ELR (cell line): Measurements from ENCODE around the gene F5.
A peak's percentile ranks its signal among the peaks of the same experiment; 100 is the strongest.

Experiments used
- DNase-seq: peaks from one replicate; pipeline ENCODE4 v3.0.0-alpha.2; 2015; ENCODE audit warnings: low read depth

The F5 gene

DNA sequence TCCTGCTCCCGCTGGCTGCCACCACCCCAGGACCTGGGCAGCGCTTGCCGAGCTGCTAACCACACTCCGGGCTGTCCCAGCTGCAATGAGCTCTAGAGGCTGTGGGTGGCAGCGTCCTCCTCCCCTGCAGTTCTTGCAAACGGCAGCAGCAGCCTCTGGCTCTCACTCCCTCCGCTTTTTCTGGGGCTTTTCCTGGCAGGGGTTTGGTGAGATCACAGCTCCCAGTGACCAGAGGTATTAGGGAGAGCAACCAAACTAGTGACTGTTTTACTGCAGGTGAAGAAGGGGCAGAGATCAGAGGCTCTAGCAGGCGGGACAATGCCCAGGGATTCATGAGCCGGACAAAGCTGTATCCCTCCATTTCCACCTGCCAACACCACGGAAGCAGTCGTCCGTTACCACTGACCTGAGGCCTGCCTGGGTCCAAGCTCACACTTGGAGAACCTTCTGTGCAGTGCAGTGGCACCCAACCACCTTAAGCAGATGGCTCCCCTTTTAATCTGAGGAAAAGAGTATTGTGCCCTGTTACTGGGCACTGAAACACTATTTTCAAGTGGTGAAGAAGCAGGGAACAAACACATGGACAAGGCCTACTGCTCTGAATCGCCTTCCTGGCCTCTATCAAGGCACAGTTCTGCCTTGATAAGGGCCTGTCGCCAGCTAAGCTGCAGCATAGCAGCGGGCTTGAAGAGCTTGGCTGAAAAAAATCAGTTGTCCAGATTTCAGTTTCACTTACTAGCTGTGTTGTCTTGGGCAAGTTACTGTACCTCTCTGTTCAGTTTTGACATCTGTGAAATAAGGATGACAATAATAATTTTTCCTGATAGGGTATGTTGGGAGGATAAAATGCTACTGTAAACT is at the start of gene F5:
Gene F5, minus strand, starts transcription at position 87 of the 861 bp plus-strand sequence. CDS start 95 bp downstream, outside the sequence.
- DNase-seq, result peak; percentile 60

DNA sequence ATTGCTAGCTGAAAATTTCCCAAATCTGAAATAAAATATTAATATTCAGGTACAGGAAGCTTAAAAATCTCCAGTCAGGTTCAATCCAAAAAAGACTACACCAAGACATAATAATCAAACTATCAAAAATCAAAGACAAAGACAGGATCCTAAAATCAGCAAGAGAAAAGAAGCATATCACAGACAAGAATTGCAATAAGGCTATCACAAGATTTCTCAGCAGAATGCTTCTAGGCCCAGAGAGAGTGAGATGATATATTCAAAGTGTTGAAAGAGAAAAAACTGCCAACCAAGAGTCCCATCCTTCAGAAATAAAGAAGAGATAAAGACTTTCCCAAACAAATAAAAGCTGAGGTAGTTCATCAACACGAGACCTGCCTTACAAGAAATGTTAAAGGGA is 48.6 kb upstream of the F5 start:
- DNase-seq, result no peak

DNA sequence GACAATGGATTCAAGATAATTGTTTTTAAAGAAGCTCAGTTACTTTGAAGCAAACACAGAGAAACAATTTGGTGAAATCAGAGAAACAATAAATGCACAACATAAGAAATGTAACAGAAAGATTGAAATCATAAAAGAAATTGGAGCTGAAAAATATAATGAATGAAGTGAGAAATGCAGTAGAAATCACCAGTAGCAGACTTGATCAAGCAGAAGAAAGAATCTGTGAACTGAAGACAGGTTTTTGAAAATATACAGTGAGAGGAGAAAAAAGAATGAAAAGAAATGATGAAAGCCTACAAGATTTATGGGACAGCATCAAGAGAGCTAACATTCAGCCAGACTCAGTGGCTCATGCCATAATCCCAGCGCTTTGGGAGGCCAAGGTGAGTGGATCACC is 47.9 kb upstream of the F5 start:
- DNase-seq, result no peak

DNA sequence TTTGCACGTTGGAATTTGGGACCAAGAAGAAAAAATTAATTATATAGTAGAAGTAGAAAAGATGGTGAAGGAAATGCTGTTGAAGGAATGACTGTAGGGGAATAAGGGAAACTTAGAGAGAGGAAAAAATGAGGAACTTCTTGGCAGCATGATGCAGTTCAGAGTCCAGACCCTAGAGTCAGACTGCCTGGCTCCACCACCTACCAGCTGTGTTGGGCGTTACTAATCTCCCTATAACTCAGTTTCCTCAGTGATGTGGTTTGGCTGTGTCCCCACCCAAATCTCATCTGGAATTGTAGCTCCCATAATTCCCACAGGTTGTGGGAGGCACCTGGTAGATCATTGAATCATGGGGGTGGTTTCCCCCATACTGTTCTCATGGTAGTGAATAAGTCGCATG is 45.0 kb upstream of the F5 start:
- no peak for DNase-seq

DNA sequence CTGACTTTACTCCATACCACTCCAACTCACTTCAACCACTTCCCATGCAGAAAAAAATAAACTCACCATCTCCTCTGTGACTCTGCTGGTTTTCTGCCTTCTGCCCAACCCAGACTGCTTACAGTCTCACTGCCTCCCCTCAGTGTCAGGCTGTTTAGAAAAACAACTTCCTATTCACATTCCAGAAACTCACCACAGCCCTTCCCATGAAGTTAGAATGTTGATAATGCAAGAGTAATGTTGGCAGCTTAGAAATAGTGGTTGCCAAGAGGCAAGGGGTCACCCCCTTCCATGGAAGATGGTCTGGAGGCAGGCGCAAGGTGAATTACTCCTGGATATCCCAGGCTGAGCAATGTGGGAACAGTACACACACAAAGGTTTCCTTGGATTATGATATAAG is 43.7 kb upstream of the F5 start, which contains the start of gene SELP:
Gene SELP, minus strand, starts transcription at position 119 of the 400 bp plus-strand sequence. Its CDS starts 50 bp downstream, at position 69.
- no peak for DNase-seq

DNA sequence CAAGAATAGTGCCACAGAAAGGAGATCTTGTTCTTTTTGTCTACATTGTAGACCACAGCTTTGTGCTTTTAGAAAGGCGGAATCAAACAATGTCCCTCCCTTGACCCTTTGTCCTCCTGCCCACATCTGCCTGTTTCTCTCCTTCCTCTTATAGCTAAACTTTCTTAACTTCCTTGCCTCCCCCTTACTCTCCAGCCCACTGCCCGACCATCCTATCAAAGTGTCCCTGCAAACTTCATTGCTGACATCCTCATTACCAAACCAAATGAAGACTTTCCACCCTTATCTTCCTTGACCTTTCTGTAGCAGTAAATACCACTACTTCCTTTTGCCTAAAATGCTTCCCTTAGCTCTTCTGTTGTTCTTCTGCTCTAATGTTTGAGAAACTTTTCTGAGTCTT is 38.6 kb upstream of the F5 start:
- DNase-seq, result no peak

DNA sequence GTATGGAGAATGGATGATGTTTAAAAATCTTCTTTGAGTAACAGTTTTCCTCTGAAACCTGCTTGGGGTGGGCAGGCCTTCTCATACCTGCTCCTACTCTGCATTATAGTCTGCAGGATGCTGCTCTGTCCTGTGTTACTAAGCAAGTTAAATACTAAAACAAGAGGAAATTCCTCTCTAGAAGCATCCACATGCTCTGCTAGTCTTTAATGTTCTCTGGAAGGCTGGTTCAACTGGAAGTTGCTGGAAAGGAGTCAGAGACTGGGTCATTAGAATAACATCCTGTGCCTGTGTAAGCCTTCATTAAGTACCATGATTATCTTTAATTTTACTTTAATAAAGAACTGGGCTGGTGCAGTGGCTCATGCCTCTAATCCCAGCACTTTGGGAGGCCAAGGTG is 37.8 kb upstream of the F5 start:
- no peak for DNase-seq

DNA sequence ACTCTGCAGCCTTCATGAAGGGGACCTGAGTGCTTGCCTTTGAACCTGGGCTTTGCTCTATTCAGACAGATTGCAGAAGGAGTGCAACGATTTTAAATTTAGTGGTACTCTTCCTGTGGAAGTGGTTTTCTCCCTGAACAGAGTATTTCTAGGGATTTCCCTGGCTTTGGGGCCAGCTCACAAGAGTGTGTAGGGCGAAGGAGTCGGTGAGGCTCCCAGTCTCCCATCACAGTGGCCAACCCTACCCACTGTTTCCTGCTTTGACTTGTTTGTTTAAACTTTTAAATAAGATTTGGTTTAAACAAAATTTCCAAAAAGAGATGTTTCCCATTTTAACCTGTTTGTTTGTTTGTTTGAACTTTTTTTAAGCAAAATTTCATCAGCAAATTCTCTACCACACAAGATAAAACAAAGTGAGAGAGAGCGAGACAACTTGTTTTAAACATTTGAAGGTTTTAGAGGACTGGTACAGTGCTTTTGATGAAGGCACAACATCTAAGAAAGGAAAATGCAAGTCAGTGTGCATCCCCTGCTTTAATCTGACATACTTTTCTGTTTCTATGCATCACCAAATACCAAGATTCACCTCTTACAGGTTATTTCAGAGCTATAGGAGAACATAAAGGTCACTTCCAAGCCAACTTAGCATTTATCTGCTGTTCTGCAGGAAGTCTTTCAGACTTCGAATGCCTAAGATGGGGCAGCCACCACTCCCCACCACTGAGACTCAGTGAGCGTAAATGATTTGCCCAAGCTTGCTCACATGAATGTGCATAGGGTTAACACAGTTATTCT is 37.0 kb upstream of the F5 start:
- no peak for DNase-seq

DNA sequence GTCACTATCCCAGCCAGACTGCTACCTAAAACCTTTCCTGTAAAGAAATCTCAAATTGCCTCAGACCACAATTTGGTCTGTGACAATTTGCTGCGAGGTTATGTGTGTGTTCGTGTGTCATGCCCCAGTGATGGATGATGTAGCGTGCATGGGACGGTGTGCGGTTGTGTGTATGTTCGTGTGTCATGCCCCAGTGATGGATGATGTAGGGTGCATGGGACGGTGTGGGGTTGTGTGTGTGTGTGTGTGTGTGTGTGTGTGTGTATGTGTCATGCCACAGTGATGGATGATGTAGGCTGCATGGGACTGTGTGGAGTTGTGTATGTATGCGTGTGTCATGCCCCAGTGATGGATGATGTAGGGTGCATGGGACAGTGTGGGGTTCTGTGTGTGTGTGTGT is 34.3 kb upstream of the F5 start:
- no peak for DNase-seq

DNA sequence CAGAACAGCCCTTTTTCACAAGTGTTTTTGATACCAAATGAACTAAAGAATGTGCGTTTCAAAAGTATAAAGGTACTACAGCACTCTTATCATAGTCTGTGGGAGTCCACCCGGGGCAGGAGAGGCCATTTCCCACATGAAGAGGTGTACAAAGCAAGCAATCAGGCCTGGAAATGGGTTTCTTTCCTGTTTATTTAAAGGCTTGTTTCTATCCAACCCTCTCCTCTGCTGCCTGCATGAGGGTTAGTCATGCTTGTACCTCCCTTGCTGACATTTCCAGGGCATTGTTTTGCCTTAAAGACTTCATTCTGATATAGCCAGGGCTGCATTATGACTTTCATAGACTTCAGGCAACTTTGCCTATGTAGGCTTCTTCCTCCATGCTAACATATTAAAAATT is 32.1 kb upstream of the F5 start:
- DNase-seq, result no peak

DNA sequence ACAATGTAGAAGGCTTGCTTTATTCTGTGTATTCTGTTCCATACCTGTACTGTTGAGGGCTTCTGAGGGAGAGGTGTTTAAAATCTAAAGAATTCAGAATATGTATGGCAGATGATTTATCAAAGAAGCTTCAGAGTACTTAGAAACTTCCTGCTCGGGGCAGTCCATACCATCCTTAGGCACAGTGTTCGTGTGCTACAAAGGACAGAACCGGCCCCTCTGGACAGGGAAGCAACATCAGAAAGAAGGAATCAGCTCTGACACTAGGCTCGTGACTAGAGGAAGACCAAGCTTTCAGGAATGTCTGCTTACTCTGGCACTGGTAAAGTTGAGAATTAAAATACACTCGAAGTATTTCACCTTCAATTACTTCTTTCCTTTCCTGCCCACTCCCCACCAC is 29.5 kb upstream of the F5 start:
- DNase-seq, result no peak

DNA sequence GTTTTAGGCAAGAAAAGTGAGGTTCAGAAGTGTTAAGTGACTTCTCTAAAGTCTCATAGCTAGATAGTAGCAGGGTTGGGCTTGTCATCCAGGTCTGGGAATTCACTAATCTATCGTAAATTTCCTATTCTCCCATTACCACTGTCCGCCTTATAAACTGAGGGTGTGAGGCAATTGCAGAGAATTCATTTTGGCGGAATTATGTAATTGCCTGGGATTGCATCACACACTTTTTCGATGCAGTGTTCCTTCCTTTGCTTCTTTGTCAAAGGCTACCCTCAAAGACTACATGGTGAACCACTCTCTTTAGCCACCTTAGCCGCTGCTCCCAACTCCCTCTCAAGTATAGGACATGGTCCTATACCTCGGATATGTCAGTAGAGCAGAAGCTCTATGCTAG is 24.6 kb upstream of the F5 start:
- DNase-seq, result no peak

DNA sequence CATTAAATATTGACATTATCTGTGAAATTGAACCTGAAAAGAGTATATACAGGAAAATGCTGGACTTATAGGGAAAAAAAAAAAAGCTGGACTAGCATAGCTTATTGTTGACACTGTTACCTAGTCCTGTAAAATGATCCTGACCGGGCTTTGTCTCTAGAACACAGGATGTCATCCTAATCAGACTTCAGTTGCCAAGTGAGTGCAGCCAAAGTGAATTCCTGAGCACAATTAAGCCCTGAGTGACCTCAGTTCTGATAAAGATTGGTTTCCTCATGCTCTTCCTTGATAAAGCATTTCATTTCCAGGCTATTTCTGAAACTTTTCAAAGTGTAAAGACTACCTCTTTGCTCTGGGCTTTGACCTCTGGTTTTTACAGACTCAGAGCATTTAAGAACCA is 23.8 kb upstream of the F5 start:
- no peak for DNase-seq

DNA sequence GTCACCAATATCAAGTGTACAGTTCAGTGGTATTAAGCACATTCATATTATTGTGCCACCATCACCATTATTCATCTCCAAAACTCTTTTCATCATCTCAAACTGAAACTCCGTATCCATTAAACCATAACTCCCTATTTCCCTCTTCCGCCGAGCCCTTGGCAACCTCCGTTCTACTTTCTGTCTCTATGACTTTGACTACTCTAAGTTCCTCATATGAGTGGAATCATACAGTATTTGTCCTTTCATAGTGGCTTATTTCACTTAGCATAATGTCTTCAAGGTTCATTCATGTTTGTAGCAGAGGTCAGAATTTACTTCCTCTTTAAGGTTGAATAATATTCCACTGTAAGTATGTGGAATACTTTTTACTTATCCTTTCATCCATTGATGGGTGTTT is 21.9 kb upstream of the F5 start:
- DNase-seq, result no peak

DNA sequence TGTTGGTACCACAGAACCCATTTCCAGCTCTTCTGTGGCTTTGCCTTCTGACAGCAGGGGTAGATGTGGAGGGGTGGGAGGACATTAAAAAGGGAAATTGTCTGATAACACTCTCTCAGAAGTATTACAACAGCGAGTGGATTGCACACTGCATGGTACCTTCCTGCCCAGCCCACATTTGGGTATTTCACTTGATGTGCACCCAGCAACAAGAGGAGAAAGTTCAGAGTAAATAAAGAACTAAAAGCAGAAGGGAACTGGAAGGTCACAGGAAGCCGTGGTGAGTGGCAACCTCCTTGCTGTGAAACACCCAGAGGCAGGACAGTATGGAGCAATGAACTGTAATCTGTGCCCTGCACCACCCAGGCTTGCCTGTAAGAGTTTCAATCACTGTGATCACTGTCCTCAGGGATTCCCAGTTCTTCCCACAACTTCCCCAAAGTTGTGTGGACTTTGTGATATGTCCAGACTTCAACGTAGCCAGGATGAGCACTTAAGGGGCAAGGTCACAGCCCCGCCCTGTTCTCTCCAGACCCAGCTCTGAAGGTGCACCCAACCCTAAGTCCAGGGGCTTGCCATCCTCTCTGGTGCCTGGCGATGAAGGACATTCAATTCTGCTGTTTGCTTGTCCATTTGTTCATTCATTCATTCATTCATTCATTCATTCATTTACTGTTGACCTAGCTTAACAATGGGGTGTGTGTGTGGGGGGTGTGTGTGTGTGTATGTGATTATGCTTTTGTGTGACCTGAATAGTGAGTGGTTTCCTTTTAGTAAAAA is 18.7 kb upstream of the F5 start:
- DNase-seq, result no peak

DNA sequence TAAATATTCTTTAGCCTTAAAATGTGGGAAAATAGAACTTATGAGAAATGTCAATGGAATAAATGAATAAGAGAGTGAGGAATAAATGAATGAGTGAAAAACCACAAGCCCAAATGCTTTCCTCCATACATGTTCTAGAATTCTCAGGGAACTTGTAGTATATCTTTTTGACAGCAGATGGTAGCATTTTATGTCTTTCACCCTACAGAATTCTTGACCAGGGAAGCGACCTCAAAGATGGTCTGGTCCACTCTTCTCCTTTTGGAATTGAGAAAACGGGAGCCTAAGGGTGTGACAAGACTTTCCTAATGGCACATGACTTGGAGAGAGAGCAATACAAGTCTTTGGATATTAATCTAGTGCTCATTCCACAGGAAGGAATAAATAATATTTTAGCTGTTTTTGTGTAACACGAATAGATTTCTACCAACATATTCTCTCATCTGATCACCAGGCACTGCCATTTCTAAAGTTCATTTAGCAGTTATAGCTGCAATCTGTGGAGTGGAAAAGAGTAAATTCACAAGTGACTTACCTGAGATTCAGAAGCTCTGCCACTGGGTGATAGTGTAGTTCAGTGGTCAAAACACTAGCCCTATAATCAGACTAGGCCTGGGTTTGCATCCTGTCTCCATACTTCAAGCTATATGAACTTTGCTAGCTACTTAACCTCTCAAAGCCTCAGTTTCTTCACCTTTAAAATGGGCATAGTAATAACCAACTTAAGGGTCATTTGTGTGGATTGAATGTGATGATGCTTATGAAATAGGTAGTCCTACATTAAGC is 15.0 kb upstream of the F5 start:
- peak; percentile 41 for DNase-seq

DNA sequence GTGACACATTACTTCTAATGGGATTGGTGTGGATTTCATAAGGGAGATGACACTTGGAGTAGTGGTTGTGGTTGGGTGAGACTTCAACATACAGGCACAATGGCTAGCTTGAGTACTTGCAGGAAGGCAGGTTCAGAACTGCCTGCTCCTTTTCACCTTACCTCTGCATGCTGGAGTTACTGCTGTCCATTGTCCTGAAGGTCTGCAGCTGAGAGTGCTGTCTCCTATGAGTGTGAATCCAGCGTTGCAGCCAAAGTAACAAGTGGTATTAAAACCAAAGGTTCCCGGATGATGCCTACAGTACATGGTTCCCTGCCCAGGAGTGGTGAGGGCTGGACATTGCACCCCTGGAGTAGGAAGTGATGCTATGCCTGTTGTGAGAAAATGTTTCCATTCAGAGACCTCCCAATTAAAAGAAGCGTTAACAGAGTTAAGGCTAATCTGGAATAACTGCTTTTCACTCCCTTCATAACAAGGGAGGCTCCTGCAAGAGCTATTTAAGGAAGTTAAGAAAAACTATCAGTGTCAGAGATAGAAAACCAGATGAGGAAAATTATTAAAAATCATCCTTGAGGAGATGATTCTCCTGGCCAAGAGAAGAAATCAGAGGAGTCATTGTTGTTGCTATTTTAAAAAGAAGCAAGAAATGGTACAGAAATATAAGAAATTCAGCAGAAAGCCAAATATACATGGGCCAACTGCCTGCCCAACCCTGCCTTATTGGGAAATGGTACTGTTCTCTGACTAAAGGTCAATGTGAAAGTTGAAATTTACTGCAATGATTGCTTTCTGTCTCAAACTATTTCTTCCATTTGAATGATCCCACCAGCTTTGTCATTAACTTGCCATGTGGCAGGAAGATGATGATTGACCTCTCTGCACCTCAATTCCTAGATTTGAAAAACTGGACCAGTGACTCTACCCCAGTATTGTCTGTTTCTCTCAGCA is 9.8 kb upstream of the F5 start:
- peak; percentile 14 for DNase-seq

DNA sequence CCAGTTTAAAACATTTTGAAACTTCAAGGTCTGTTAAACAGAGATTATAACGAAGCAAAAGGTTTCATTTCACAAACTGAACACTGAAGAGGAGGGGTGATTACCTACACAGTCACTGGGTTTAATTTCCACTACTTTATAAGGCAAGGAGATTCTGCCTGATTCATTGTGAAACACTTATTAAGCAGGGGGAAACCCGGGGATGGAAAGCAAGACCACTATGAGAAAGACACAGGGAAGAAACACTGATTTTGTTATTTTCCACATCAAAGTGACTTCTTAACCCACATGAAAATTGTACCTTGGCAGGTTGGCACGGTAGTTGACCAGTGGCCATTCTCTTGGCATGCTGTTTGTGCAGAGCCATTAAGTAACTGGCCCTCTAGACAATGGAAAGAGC is 8.1 kb upstream of the F5 start:
- no peak for DNase-seq

DNA sequence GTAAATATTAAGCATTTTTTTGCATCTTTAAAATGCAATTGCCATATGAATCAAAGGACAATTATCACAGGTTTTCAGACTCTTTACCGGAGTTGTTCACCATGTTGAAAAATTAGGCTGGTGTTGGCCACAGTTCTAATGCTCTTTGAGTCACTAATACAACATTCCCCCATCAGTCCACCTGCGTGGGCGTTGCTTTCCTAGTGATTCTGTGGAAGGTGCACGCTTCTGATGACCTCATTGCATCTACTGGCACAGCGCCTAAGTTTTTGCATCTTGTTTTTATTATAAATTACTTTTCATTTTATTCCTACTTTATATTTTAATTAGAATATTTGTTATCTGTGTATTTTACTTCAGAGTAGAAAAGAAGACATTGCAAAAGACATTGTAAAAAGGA is 4.7 kb upstream of the F5 start:
- DNase-seq, result peak; percentile 6

DNA sequence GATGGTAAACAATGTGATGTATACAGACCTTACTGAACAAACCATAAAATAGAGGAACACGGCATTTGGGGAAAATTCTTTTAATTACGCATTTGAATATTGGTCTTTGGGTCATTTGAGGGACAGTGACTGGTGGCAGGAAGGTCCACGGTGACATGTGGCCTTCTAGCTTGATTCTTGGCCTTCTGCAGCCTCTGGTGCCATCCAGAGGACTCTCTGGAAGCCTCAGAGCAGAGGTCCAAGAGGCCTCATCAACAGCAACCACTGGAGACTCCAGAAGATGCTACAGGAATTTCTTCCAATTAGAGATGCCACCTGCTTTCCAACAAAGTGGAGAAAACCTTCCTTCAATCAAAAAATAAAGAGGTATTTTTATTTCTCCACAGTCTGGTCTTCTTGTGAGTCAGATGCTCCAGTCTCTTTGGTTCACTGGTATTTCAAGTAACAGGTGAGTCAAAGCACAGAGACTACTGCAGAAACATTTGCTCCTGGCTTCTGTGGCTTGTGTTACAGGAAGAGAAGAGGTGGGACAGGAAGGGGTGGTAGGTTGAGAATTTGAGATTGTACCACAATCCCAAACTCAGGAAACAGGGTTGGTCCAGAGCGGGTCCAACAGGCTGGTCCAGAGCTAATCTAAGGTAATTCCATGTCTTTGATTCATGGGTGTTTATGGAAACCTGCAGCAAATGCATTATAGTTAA is 2.7 kb upstream of the F5 start:
- no peak for DNase-seq
